GM18861 (cell line): Measurements from ENCODE around the gene HOXC5.

Experiments used
- ATAC-seq: cut with Tn5 transposase; IDR thresholded peaks from one replicate; pipeline ENCODE4 v1.9.1; 2021; ENCODE audit not compliant: unreplicated experiment

The HOXC5 gene

GRCh38 chr12:54006559-54007220 lies 26.2 kb upstream of the HOXC5 start:
- ATAC-seq: no peak

DNA sequence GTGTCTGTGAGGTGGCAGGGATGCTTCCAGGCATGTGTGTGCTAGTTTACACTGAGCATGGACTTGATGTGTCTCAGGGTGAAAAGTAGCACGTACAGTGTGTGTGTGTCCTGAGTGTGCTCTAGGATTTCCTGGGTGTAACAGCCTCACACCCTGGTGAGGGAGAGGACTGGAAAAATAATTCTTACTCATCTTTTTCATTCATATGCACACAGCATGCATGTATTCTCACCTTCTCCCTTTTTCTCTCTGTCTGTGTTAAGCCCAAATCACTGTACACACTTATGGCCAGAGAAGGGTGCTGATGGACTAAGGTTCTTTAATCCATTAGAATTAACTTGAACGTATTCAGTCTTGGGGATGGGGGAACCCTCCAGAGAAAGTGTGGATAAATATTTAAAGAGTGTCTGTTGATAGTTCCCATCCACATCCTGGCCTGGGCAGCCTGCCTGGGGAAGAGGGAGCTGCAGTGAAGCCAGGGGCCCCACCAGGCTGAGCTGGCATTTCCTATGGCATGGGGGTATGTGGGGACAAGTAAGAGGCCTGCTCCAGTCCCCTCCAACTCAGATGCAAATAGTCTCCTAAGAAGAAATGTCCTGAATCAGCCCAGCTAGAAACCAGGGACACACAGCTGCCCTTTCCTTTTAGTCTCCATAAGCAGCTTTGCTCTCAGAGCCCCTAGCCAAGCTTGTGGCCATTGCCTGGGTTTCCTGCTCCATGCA lies 25.2 kb upstream of the HOXC5 start:
- ATAC-seq: no peak

DNA sequence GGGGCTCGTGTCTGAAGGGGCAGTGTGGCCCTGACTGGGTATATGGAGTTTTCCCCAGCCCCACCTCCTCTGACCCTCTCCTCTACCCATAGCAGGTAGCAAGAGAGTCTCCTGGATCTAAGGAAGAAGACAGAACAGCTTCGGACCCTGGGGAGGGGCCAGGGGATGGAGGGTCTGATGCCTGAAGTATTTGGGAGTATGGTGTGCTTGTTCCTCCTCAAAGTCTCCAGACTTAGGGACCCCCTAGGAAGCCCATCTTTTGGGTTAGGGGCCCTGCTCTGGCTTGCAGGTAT lies 24.6 kb upstream of the HOXC5 start:
- ATAC-seq: no peak

DNA sequence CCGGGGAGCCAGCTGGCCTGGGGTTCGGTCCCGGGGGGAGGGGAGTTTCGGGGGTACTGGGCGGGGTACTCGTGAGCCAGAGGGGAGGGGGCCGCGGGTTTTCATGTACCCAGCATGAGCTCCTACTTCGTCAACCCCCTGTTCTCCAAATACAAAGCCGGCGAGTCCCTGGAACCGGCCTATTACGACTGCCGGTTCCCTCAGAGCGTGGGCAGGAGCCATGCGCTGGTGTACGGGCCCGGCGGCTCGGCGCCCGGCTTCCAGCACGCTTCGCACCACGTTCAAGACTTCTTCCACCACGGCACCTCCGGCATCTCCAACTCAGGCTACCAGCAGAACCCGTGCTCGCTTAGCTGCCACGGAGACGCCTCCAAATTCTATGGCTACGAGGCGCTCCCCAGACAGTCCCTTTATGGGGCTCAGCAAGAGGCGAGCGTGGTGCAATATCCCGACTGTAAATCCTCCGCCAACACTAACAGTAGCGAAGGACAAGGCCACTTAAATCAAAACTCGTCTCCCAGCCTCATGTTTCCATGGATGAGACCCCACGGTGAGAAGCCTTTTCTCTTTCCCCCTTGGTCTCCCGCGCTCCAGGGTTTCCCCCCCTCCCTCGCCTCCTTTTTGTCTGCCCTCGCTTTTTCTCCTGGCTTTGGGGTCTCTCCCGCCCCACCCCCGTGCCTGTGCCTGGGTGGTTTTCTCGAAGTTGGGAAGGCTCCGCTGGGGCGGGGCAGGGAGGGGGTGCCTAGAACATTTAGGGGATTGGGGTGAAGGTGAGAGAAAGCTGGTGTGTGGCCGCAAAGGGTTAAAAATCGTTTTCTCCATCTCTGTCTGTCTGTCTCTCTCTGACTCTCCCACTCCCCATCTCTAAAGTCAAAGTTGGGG lies 23.4 kb upstream of the HOXC5 start:
- ATAC-seq: no peak

GRCh38 chr12:54010053-54010971 lies 22.5 kb upstream of the HOXC5 start:
- ATAC-seq: no peak

- ATAC-seq: no peak
Measured at GRCh38 chr12:54010972-54011664, 21.7 kb upstream of the HOXC5 start.

- ATAC-seq: no peak
Measured at GRCh38 chr12:54011665-54012532, 21.0 kb upstream of the HOXC5 start.

DNA sequence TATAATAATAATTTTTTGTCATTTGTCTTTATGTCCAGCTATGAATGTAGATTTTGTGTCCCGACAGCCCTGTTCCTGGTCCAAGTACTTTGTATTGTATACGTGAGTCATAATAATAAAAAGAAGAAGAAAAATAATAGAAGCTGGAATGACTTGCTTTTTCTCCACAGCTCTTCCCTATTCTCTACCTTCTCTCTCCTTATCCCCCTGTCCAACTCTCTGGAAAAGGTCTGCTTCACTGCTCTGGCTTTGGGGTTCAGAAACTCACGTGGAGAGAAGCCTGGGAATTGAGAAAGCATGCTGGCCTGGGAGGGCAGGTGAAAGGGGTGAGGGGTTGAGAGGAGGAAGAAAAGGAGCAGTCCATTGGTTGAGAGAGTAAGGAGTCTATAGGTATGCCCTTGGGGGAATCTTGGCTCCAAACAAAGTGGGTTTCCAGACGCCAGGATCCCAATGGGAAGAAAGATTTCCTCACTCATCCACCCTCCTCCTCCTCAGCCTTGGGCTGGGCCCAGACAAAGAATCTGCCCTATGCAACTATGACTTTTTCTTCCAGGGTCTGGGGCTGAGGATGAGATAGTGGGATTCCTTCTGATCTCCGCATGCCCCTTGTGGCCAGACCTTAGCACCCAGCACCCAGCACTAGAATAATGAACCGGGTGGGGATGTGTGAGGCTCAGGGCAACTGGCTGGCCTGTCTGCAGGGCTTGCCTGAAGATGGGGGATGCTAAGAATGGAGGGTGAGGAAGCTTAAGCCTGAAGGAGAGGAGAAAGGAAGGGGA lies 20.0 kb upstream of the HOXC5 start:
- ATAC-seq: no peak

GRCh38 chr12:54014377-54015017 lies 18.4 kb upstream of the HOXC5 start:
- no peak for ATAC-seq

GRCh38 chr12:54015018-54015931 lies 17.6 kb upstream of the HOXC5 start:
- no peak for ATAC-seq

- no peak for ATAC-seq
Measured at GRCh38 chr12:54016051-54016450, 16.8 kb upstream of the HOXC5 start.

GRCh38 chr12:54016478-54016964 lies 16.3 kb upstream of the HOXC5 start:
- ATAC-seq: no peak

- ATAC-seq: peak; percentile 15
Measured at GRCh38 chr12:54017027-54017788, 15.6 kb upstream of the HOXC5 start.

DNA sequence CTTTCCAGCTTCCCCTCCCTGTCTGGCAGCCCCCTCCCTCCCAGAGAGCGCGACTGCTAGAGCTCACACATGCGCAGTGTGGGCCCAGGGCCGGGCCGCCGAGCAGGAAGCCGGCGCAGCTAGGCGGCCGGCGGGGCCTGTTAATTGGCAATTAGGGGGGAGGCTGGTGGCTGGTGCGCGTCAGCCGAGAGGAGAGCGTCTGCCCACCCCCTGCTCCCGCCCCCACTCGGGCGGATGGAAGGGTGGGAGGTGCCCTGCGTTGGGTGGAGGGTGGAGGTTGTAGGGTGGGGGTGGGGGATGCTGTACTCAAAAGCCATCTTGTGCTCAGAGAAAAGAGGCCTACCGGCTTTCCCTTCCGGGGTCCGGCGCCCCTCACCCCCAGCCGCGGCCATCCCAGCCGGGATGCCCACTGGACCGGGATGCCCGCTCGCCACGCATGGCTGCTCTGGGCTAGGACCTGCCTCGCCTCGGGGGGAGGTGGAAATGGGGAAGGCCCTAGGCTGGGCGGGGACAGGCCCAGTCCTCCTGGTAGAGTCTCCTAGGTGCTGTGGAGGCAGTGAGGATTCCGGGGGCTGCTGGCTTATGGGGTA lies 14.9 kb upstream of the HOXC5 start:
- ATAC-seq: peak; percentile 65

DNA sequence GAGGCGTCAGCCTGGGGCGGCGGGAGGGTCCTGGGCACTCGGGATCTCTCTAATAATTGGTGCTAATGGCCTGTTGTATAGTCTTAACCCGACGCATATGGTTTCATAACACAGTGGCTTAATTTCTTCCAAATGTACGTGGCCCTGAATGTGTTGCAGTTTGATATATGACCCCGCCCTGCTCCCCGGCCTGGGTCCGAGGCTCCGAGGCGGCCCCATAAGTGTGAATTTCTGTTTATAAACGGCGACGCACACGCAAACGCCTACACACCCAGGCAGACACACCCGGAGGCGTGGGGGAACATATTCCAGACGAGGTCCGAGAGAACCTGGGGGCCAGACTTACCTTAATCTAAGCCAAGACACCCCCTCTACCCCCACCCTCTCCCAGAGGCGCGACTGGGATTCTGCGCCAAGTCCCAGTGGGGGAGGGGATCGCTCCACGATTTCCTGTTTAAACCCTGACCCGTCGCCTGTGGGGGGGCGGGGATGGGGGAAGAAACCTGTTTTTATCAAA lies 14.3 kb upstream of the HOXC5 start:
- no peak for ATAC-seq
